Transverse colon (tissue), 4 donors: ENCODE measurements around the gene DNAJC5.
"Not testable (repeated sequence)": the region's sequence is repeated elsewhere in the genome, so short reads cannot be mapped to it uniquely, and the experiment has no call there.

ENCODE experiments used
- EP300 ChIP-seq: sonication (generic); formaldehyde crosslinking; IDR thresholded peaks from one replicate; pipeline ENCODE4 v1.6.1; 2017; ENCODE audit warnings: antibody characterized with exemption, low read depth
- POLR2A ChIP-seq: fragments of 450-650 bp; IDR thresholded peaks from one replicate; pipeline ENCODE4 v1.6.1; 2016; ENCODE audit warnings: antibody characterized with exemption, mild to moderate bottlenecking, moderate library complexity
- POLR2AphosphoS5 ChIP-seq, 3 donors: sonication (generic); formaldehyde crosslinking; IDR thresholded peaks; one replicate each; pipeline ENCODE4 v1.6.1; 2016; ENCODE audit warnings: antibody characterized with exemption in 3 of 3
- TF ChIP-seq, protein P1 (sequence below), 5 experiments: fragments of 200-600 bp in 3 of 5; fragments of 450-650 bp in 2 of 5; sonication (generic) in 3 of 5; IDR thresholded peaks; 1 replicate in 2 of 5; 2 replicates in 3 of 5; pipeline ENCODE4 v1.5.1; 2016 to 2017; ENCODE audit warnings: antibody characterized with exemption in 5 of 5, inconsistent platforms in 3 of 5, mild to moderate bottlenecking in 2 of 5, moderate library complexity in 1 of 5

DNA sequence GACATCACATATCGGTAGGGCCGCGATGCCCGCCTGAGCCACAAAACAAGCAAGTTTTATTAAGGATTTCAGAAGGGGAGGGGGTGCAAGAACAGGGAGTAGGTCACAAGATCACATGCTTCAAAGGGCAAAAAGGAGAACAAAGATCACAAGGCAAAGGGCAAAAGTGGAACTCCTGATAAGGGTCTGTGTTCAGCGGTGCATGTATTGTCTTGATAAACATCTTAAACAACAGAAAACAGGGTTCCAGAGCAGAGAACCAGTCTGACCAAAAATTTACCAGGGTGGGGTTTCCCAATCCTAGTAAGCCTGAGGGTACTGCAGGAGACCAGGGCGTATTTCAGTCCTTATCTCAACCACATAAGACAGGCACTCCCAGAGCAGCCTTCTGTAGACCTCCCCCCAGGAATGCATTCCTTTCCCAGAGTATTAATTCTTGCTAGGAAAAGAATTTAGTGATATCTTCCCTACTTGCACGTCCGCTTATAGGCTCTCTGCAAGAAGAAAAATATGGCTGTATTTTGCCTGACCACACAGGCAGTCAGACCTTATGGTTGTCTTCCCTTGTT, 21.5 kb downstream of the DNAJC5 start:
- TF ChIP-seq, protein P1, sequence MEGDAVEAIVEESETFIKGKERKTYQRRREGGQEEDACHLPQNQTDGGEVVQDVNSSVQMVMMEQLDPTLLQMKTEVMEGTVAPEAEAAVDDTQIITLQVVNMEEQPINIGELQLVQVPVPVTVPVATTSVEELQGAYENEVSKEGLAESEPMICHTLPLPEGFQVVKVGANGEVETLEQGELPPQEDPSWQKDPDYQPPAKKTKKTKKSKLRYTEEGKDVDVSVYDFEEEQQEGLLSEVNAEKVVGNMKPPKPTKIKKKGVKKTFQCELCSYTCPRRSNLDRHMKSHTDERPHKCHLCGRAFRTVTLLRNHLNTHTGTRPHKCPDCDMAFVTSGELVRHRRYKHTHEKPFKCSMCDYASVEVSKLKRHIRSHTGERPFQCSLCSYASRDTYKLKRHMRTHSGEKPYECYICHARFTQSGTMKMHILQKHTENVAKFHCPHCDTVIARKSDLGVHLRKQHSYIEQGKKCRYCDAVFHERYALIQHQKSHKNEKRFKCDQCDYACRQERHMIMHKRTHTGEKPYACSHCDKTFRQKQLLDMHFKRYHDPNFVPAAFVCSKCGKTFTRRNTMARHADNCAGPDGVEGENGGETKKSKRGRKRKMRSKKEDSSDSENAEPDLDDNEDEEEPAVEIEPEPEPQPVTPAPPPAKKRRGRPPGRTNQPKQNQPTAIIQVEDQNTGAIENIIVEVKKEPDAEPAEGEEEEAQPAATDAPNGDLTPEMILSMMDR (IDR thresholded peaks at IDR 0.05): not testable (repeated sequence)
- TF ChIP-seq EP300; POLR2AphosphoS5 (IDR thresholded peaks at IDR 0.05); POLR2A: not testable (repeated sequence)
